DOHH2 (cell line): ENCODE measurements around the gene FOXN3.
"Not testable (repeated sequence)": the region's sequence is repeated elsewhere in the genome, so short reads cannot be mapped to it uniquely, and the experiment has no call there.

Experiments used
- CTCF ChIP-seq: fragments of 200-600 bp; sonication (generic); IDR thresholded peaks from one replicate; pipeline ENCODE4 v1.5.1; 2014; ENCODE audit warnings: antibody characterized with exemption, mild to moderate bottlenecking, low read depth, low read length; ENCODE audit not compliant: poor library complexity, severe bottlenecking
- EZH2phosphoT487 ChIP-seq: fragments of 200-600 bp; sonication (generic); IDR thresholded peaks from 2 replicates; pipeline ENCODE4 v1.6.1; 2017; ENCODE audit warnings: borderline replicate concordance, mild to moderate bottlenecking, antibody characterized with exemption, low read length, moderate library complexity, mixed read lengths

- not testable (repeated sequence) for TF ChIP-seq CTCF, EZH2phosphoT487
Measured at GRCh38 chr14:89151693-89152092, 265.3 kb downstream of the FOXN3 start.
